Naive thymus-derived CD4-positive, alpha-beta T cell (primary cell): ENCODE measurements around the gene MAPKAP1. TPM values are rescaled to one million over a fixed set of nuclear protein-coding genes. Genes with fewer than 3 reads are reported as not detected.

ENCODE experiments used
- ATAC-seq: fragments of 150-1000 bp; cut with Tn5 transposase; 2 replicates; pipeline ENCODE4 v1.10.0; 2021; ENCODE audit warnings: mild to moderate bottlenecking, moderate library complexity
- CTCF ChIA-PET: fragments of 350-600 bp; sonication (Branson Sonifier 250); formaldehyde crosslinking; loops from one replicate; lab custom pipeline; 2021; ENCODE audit warnings: antibody characterized with exemption; lab: Charles Lee
- POLR2A ChIA-PET: fragments of 350-600 bp; sonication (Branson Sonifier 250); formaldehyde crosslinking; loops from one replicate; lab custom pipeline; 2021; ENCODE audit warnings: antibody characterized with exemption, inconsistent platforms; lab: Charles Lee
- DNase-seq, 9 donors: peaks; one replicate each; pipeline versions ENCODE4 v3.0.0 to v3.0.0-alpha.2; 2020 to 2022; ENCODE audit warnings: mixed read lengths in 1 of 9
- H3K27ac ChIP-seq: one replicate; pipeline ENCODE4 v1.7.0; 2013; ENCODE audit warnings: mild to moderate bottlenecking, low read depth, low read length, moderate library complexity
- H3K27me3 ChIP-seq, 2 donors: one replicate each; pipeline ENCODE4 v1.7.0; 2013; ENCODE audit warnings: low read length in 2 of 2, mild to moderate bottlenecking in 2 of 2, moderate library complexity in 2 of 2; ENCODE audit not compliant: control insufficient read depth in 2 of 2, insufficient read depth in 2 of 2
- H3K36me3 ChIP-seq, 3 experiments: 1 replicate in 2 of 3; 2 replicates in 1 of 3; pipeline ENCODE4 v1.7.0; 2013; ENCODE audit warnings: low read length in 3 of 3, mild to moderate bottlenecking in 3 of 3, moderate library complexity in 1 of 3; ENCODE audit not compliant: insufficient read depth in 3 of 3, control insufficient read depth in 2 of 3
- H3K4me1 ChIP-seq, 2 donors: one replicate each; pipeline ENCODE4 v1.7.0; 2013; ENCODE audit warnings: low read length in 2 of 2, mild to moderate bottlenecking in 2 of 2, moderate library complexity in 1 of 2; ENCODE audit not compliant: control insufficient read depth in 2 of 2, insufficient read depth in 2 of 2
- H3K4me3 ChIP-seq: 2 replicates; pipeline ENCODE4 v1.7.0; 2013; ENCODE audit warnings: mild to moderate bottlenecking, low read length
- H3K9me3 ChIP-seq, 3 experiments: 1 replicate in 2 of 3; 2 replicates in 1 of 3; pipeline ENCODE4 v1.7.0; 2013; ENCODE audit warnings: low read length in 3 of 3; ENCODE audit not compliant: control insufficient read depth in 2 of 3
- H3K27ac Mint-ChIP-seq, 9 donors: one replicate each; pipeline ENCODE4 v1.8.0; 2020 to 2022; ENCODE audit warnings: mixed read lengths in 9 of 9, mild to moderate bottlenecking in 8 of 9, moderate library complexity in 5 of 9, inconsistent platforms in 2 of 9
- H3K27me3 Mint-ChIP-seq, 5 donors: one replicate each; pipeline ENCODE4 v1.8.0; 2021 to 2022; ENCODE audit warnings: mixed read lengths in 5 of 5, mild to moderate bottlenecking in 1 of 5
- H3K36me3 Mint-ChIP-seq, 5 donors: one replicate each; pipeline ENCODE4 v1.8.0; 2020 to 2022; ENCODE audit warnings: mixed read lengths in 5 of 5, mild to moderate bottlenecking in 3 of 5, inconsistent platforms in 1 of 5
- H3K4me1 Mint-ChIP-seq, 7 donors: one replicate each; pipeline ENCODE4 v1.8.0; 2020 to 2022; ENCODE audit warnings: mixed read lengths in 7 of 7, mild to moderate bottlenecking in 3 of 7, inconsistent platforms in 1 of 7
- H3K4me3 Mint-ChIP-seq, 10 donors: one replicate each; pipeline ENCODE4 v1.8.0; 2020 to 2022; ENCODE audit warnings: mild to moderate bottlenecking in 10 of 10, mixed read lengths in 10 of 10, moderate library complexity in 6 of 10, inconsistent platforms in 2 of 10
- H3K9me3 Mint-ChIP-seq, 11 donors: one replicate each; pipeline ENCODE4 v1.8.0; 2020 to 2022; ENCODE audit warnings: mixed read lengths in 11 of 11, mild to moderate bottlenecking in 4 of 11, inconsistent platforms in 1 of 11, moderate library complexity in 1 of 11
- intact Hi-C, 2 donors: fragments of 100-400 bp; cut with micrococcal nuclease; formaldehyde crosslinking; loops; one replicate each; pipeline ENCODE4 v1.15.1; 2023
- polyA plus RNA-seq, 2 donors: library from polyadenylated mRNA; unstranded; fragments of 300-500 nt; fragmentation: Illumina TruSeq; gene quantifications; one replicate each; pipeline ENCODE4 v1.2.3, GENCODE V29; 2021
- total RNA-seq, 6 experiments: library from RNA in 5 of 6; stranded (reverse) in 5 of 6; gene quantifications; 1 replicate in 5 of 6; 2 replicates in 1 of 6; pipeline ENCODE4 v1.2.3 and lab custom pipeline; 2021 to 2026

The MAPKAP1 gene
- total and polyA plus RNA-seq, 7 experiments from 2014 or later: 41.3 to 73.6 (median 55.8) TPM

GRCh38 chr9:125659954-125660353 lies 47.1 kb downstream of the MAPKAP1 start:
- DNase-seq: no peak
- Mint-ChIP-seq H3K9me3 (no peaks in the 10 kb centered on the region), H3K4me1 (peaks cover 7 to 31% (median 16%) of the 10 kb centered on the region in 7 donors), H3K27ac (no peak overlapping the region), H3K4me3 (no peak overlapping the region), H3K27me3 (no peaks in the 10 kb centered on the region), H3K36me3 (peaks cover 8 to 43% (median 20%) of the 10 kb centered on the region in 5 donors)
- Histone ChIP-seq H3K27me3 (no peaks in the 10 kb centered on the region), H3K4me1 (no peaks in the 10 kb centered on the region), H3K27ac (no peak overlapping the region), H3K9me3 (no peaks in the 10 kb centered on the region), H3K36me3 (peaks cover 0 to 9% (median 0%) of the 10 kb centered on the region in 3 experiments), H3K4me3 (no peak overlapping the region)
- intact Hi-C loops: no loop called here
- ATAC-seq: no peak
- ChIA-PET POLR2A (no interaction called here), CTCF (no interaction called here)

- intact Hi-C loops: no loop called here
- ChIA-PET POLR2A (interaction anchor here (0.8 kb wide), 1 partner anchor 13 kb away, joined by 3 read pairs; no protein-coding TSS in a partner anchor), CTCF (no interaction called here)
- Histone ChIP-seq H3K4me1 (no peaks in the 10 kb centered on the region), H3K9me3 (no peaks in the 10 kb centered on the region), H3K4me3 (no peak overlapping the region), H3K27ac (no peak overlapping the region), H3K27me3 (no peaks in the 10 kb centered on the region), H3K36me3 (peaks cover 0 to 9% (median 0%) of the 10 kb centered on the region in 3 experiments)
- no peaks in the 10 kb centered on the region for H3K9me3 Mint-ChIP-seq
- H3K27ac Mint-ChIP-seq: no peak overlapping the region
- no peak overlapping the region for H3K4me3 Mint-ChIP-seq
- ATAC-seq: no peak
- peaks cover 8 to 46% (median 20%) of the 10 kb centered on the region in 5 donors for H3K36me3 Mint-ChIP-seq
- no peak for DNase-seq
- H3K27me3 Mint-ChIP-seq: no peaks in the 10 kb centered on the region
- peaks cover 7 to 37% (median 16%) of the 10 kb centered on the region in 7 donors for H3K4me1 Mint-ChIP-seq
Measured at GRCh38 chr9:125659201-125659840, 47.7 kb downstream of the MAPKAP1 start.

GRCh38 chr9:125656560-125656959 lies 50.4 kb downstream of the MAPKAP1 start:
- Mint-ChIP-seq H3K27me3 (no peaks in the 10 kb centered on the region), H3K27ac (no peak overlapping the region), H3K9me3 (no peaks in the 10 kb centered on the region), H3K4me3 (no peak overlapping the region), H3K36me3 (peaks cover 6 to 48% (median 21%) of the 10 kb centered on the region in 5 donors), H3K4me1 (peaks cover 4 to 46% (median 20%) of the 10 kb centered on the region in 7 donors)
- Histone ChIP-seq H3K27me3 (no peaks in the 10 kb centered on the region), H3K4me3 (no peak overlapping the region), H3K27ac (no peak overlapping the region), H3K36me3 (peaks cover 0 to 9% (median 0%) of the 10 kb centered on the region in 3 experiments), H3K4me1 (no peaks in the 10 kb centered on the region), H3K9me3 (no peaks in the 10 kb centered on the region)
- ChIA-PET POLR2A (no interaction called here), CTCF (no interaction called here)
- intact Hi-C loops: no loop called here
- ATAC-seq (no peak), DNase-seq (no peak)

- H3K27me3 ChIP-seq: no peaks in the 10 kb centered on the region
- CTCF ChIA-PET: interaction anchor here (0.6 kb wide), 1 partner anchor 131 kb away, joined by 3 read pairs; no protein-coding TSS in a partner anchor
- H3K4me3 Mint-ChIP-seq: no peak overlapping the region
- peaks cover 6 to 52% (median 21%) of the 10 kb centered on the region in 5 donors for H3K36me3 Mint-ChIP-seq
- H3K4me1 Mint-ChIP-seq: peaks cover 4 to 50% (median 24%) of the 10 kb centered on the region in 7 donors
- no peak overlapping the region for H3K4me3 ChIP-seq
- H3K9me3 Mint-ChIP-seq: no peaks in the 10 kb centered on the region
- POLR2A ChIA-PET: interaction anchor here (0.6 kb wide), 1 partner anchor 91 kb away, joined by 3 read pairs; no protein-coding TSS in a partner anchor
- intact Hi-C loops: no loop called here
- no peak for ATAC-seq
- H3K36me3 ChIP-seq: peaks cover 0 to 9% (median 0%) of the 10 kb centered on the region in 3 experiments
- no peak for DNase-seq
- H3K27me3 Mint-ChIP-seq: no peaks in the 10 kb centered on the region
- H3K9me3 ChIP-seq: no peaks in the 10 kb centered on the region
- peak overlapping the region in 1 of 9 donors; percentile 26 for H3K27ac Mint-ChIP-seq
- H3K4me1 ChIP-seq: no peaks in the 10 kb centered on the region
- H3K27ac ChIP-seq: no peak overlapping the region
Measured at GRCh38 chr9:125655691-125656410, 51.2 kb downstream of the MAPKAP1 start.

GRCh38 chr9:125655066-125655633 lies 51.9 kb downstream of the MAPKAP1 start:
- no peak overlapping the region for H3K4me3 Mint-ChIP-seq
- ATAC-seq (no peak), DNase-seq (no peak)
- no peak overlapping the region for H3K27ac Mint-ChIP-seq
- ChIA-PET POLR2A (no interaction called here), CTCF (no interaction called here)
- peaks cover 11 to 58% (median 27%) of the 10 kb centered on the region in 5 donors for H3K36me3 Mint-ChIP-seq
- H3K4me1 ChIP-seq: no peaks in the 10 kb centered on the region
- H3K9me3 Mint-ChIP-seq: no peaks in the 10 kb centered on the region
- intact Hi-C loops: no loop called here
- no peak overlapping the region for H3K4me3 ChIP-seq
- H3K36me3 ChIP-seq: peaks cover 0 to 9% (median 0%) of the 10 kb centered on the region in 3 experiments
- no peak overlapping the region for H3K27ac ChIP-seq
- H3K27me3 ChIP-seq: no peaks in the 10 kb centered on the region
- H3K9me3 ChIP-seq: no peaks in the 10 kb centered on the region
- no peaks in the 10 kb centered on the region for H3K27me3 Mint-ChIP-seq
- H3K4me1 Mint-ChIP-seq: peaks cover 11 to 57% (median 31%) of the 10 kb centered on the region in 7 donors

- Histone ChIP-seq H3K36me3 (peaks cover 0 to 3% (median 0%) of the 10 kb centered on the region in 3 experiments), H3K4me3 (no peak overlapping the region), H3K9me3 (no peaks in the 10 kb centered on the region), H3K4me1 (no peaks in the 10 kb centered on the region), H3K27ac (no peak overlapping the region), H3K27me3 (no peaks in the 10 kb centered on the region)
- intact Hi-C loops: no loop called here
- Mint-ChIP-seq H3K9me3 (no peaks in the 10 kb centered on the region), H3K36me3 (peaks cover 11 to 65% (median 30%) of the 10 kb centered on the region in 5 donors), H3K27me3 (no peaks in the 10 kb centered on the region), H3K4me3 (no peak overlapping the region), H3K27ac (peak overlapping the region in 1 of 9 donors; percentile 26), H3K4me1 (peaks cover 20 to 68% (median 42%) of the 10 kb centered on the region in 7 donors)
- ATAC-seq: no peak
- CTCF ChIA-PET: no interaction called here
- POLR2A ChIA-PET: no interaction called here
- no peak for DNase-seq
Measured at GRCh38 chr9:125654121-125654520, 52.9 kb downstream of the MAPKAP1 start.
